Measurements from ENCODE around the gene SIRPG. TPM values are rescaled to one million over a fixed set of nuclear protein-coding genes. Genes with fewer than 3 reads are reported as not detected.

The SIRPG gene
- total and polyA plus RNA-seq, 2 of the 13 experiments (the other 11 are each of a cell fraction or from before 2014, with no cell fraction given), result not detected

DNA sequence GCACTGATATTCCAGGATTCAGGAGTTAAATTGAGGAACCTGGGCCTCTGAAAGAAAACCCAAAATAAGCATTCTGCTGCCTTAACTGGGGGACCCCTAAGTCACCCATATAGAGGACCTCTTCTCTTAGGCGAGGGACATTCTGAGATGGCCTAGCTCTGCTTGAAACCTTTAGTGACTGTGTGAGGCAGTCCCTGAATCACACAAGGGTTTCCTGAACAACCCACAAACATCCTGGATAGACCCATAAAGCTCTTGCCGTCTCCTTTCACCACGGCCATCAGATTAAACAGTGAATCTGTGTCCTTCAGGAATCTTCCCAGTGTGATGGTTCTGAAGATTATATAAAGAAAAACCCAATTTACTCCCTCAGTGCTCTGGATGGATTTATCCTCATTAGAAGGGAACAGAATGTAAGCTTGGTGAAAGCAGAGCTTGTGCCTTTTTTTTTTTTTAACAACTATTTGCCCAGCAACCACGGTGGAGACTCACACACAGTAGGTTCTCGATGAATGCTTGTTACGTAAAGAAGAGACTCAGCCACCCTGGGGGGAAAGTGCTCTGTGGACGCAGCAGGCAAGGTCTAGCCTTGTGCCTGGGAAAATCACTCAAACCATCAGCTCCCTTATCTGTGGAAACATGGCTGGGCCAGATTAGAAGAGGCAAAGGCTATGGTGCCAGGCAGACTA, 39.1 kb upstream of the SIRPG start:
- ATAC-seq (no peak), FAIRE-seq (no peak), DNase-seq (ENCODE audit: low spot score) (no peak)
- no peak for TF ChIP-seq ZKSCAN8 (CRISPR knock-in tag; IDR thresholded peaks at IDR 0.05; ENCODE audit: borderline replicate concordance)
- TF ChIP-seq NR2C2 (CRISPR knock-in tag; IDR thresholded peaks at IDR 0.05; ENCODE audit: borderline replicate concordance), result no peak
- TF ChIP-seq ZNF205 (CRISPR knock-in tag; IDR thresholded peaks at IDR 0.05), result no peak
- no peak for TF ChIP-seq ZNF775 (CRISPR knock-in tag; IDR thresholded peaks at IDR 0.05; ENCODE audit: borderline replicate concordance)
- TF ChIP-seq ZNF10 (CRISPR knock-in tag; IDR thresholded peaks at IDR 0.05; ENCODE audit: borderline replicate concordance, low read depth), result no peak
- no peak for TF ChIP-seq ETV6 (CRISPR knock-in tag; conservative IDR thresholded peaks at IDR 0.05)
- TF ChIP-seq ZC3H13 (CRISPR knock-in tag; IDR thresholded peaks at IDR 0.05), result no peak
- TF ChIP-seq ZBTB20 (CRISPR knock-in tag; IDR thresholded peaks at IDR 0.05; ENCODE audit: borderline replicate concordance, low read depth), result no peak
- no peak for TF ChIP-seq ZNF484 (CRISPR knock-in tag; IDR thresholded peaks at IDR 0.05; ENCODE audit: borderline replicate concordance, low read depth)
- no peak for TF ChIP-seq SKIL (CRISPR knock-in tag; IDR thresholded peaks at IDR 0.05; ENCODE audit: borderline replicate concordance)
- TF ChIP-seq KAT8 (CRISPR knock-in tag; IDR thresholded peaks at IDR 0.05), result no peak
- TF ChIP-seq NPAS2 (CRISPR knock-in tag; IDR thresholded peaks at IDR 0.05; ENCODE audit: borderline replicate concordance), result no peak
- TF ChIP-seq ZSCAN30 (CRISPR knock-in tag; IDR thresholded peaks at IDR 0.05), result no peak
- no peak for TF ChIP-seq GPN1 (CRISPR knock-in tag; IDR thresholded peaks at IDR 0.05; ENCODE audit: borderline replicate concordance)
- TF ChIP-seq HNRNPH1 (optimal IDR thresholded peaks at IDR 0.05; ENCODE audit: low read depth, low read length), result no peak
- TF ChIP-seq ZNF776 (CRISPR knock-in tag; IDR thresholded peaks at IDR 0.05), result no peak
- no peak for TF ChIP-seq ZNF562 (CRISPR knock-in tag; IDR thresholded peaks at IDR 0.05; ENCODE audit: borderline replicate concordance)
- no peaks in the 10 kb centered on the region for H3K36me3 ChIP-seq (replicated peaks in 1 of 2; ENCODE audit: control insufficient read depth in 1 of 2, insufficient read depth in 2 of 2, low read length in 2 of 2)
- ChIA-PET CTCF (ENCODE audit: low intra/inter-chr PET ratio, low total read pairs) (no interaction called here), POLR2A (no interaction called here)
- no peak overlapping the region for H3K4me2 ChIP-seq (ENCODE audit: low read depth, low read length)
- no peak overlapping the region for H3K4me3 ChIP-seq (replicated peaks in 1 of 3; ENCODE audit: insufficient read depth in 1 of 3, low read depth in 2 of 3, low read length in 3 of 3)
- no peaks in the 10 kb centered on the region for H3K27me3 ChIP-seq (ENCODE audit: control insufficient read depth in 1 of 2, insufficient read depth in 2 of 2, low read length in 2 of 2)
- H3K9me3 ChIP-seq (ENCODE audit: low read length), result no peaks in the 10 kb centered on the region
- H3K4me1 ChIP-seq (ENCODE audit: insufficient read depth, low read length), result no peaks in the 10 kb centered on the region
- WGBS (ENCODE audit: low lambda C conversion rate), result 6% methylated on average over 7 of the region's 7 CpGs
- H2AFZ ChIP-seq (ENCODE audit: low read length), result no peak overlapping the region
- no TSS peak for BruUV-seq (replicated peaks)
- intact Hi-C loops (cut with micrococcal nuclease; ENCODE audit: unreplicated experiment), result no loop called here
- no peaks in the 10 kb centered on the region for H3K79me2 ChIP-seq (ENCODE audit: insufficient read depth, low read length)
- H3K9ac ChIP-seq (ENCODE audit: insufficient read depth, low read depth, low read length), result no peak overlapping the region
- H4K20me1 ChIP-seq (ENCODE audit: insufficient read depth, low read length), result no peaks in the 10 kb centered on the region
- H3K27ac ChIP-seq (ENCODE audit: extremely low read length, insufficient read depth, low read length), result no peak overlapping the region
- in situ Hi-C loops (cut with HindIII; ENCODE audit: extremely low pct_ligation_motif_present, low pct_unique_long_range_greater_than_20kb), result no loop called here
